PC-3 (cell line): ENCODE results near the gene UGT1A9.

ENCODE experiments used
- CTCF ChIP-seq: fragments of 300-600 bp; sonication (generic); conservative IDR thresholded peaks from 2 replicates; pipeline ENCODE4 v1.5.1; 2017; ENCODE audit warnings: antibody characterized with exemption, low read depth, mild to moderate bottlenecking, low read length
- EZH2phosphoT487 ChIP-seq: fragments of 300-600 bp; sonication (generic); IDR thresholded peaks from 2 replicates; pipeline ENCODE4 v1.6.1; 2018; ENCODE audit warnings: mild to moderate bottlenecking, antibody characterized with exemption, low read length, borderline replicate concordance

- TF ChIP-seq CTCF (no peak), EZH2phosphoT487 (no peak)
Observed at GRCh38 chr2:233702238-233702637, 30.5 kb downstream of the UGT1A9 start.
